ENCODE results near the gene CAMK2B.
"Not testable (repeated sequence)": the region's sequence is repeated elsewhere in the genome, so short reads cannot be mapped to it uniquely, and the experiment has no call there.

CAMK2B gene

GRCh38 chr7:44187636-44188416, 137.6 kb downstream of the CAMK2B start:
- DNase-seq, result no peak

DNA sequence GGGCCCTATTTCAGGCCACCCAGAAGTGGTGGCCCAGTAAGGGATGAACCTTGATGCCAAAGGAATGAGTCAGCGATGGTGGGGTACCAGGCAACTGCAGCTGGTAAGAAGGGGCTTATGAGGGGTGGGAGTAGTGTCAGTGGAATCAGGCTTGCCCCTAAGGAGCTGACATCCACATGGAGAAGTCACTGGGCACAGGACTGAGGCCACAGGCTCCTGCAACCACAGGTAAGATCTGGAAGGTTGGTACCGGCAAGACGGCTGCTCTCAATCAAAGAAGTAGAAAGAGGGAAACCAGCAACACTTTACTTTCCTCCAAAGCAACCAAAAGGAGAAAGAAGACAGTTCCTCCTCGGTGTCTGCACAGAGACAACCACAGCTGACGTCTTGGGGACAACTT, 138.7 kb downstream of the CAMK2B start:
- no peak for DNase-seq

DNA sequence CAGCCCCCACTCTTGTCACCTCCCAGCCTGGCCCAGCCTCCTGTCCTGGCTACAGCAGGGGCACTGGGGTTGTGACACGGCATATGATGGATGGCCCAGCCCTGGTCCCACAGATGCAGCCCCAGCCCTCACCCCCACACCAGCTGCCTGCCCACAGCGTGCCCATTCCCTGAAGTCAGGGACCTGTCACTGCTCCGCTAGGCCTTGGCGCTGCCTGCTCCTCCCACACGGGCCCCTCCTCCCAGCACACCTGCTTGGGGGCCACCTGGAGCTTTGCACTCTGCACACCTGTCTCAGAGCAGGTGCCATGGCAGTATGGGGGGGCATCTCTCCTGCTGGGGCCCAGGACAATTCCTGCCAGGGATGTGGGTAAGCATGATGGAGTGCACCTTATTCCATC, 139.7 kb downstream of the CAMK2B start:
- DNase-seq, result no peak

GRCh38 chr7:44184873-44185446, 140.4 kb downstream of the CAMK2B start:
- DNase-seq, result no peak

DNA sequence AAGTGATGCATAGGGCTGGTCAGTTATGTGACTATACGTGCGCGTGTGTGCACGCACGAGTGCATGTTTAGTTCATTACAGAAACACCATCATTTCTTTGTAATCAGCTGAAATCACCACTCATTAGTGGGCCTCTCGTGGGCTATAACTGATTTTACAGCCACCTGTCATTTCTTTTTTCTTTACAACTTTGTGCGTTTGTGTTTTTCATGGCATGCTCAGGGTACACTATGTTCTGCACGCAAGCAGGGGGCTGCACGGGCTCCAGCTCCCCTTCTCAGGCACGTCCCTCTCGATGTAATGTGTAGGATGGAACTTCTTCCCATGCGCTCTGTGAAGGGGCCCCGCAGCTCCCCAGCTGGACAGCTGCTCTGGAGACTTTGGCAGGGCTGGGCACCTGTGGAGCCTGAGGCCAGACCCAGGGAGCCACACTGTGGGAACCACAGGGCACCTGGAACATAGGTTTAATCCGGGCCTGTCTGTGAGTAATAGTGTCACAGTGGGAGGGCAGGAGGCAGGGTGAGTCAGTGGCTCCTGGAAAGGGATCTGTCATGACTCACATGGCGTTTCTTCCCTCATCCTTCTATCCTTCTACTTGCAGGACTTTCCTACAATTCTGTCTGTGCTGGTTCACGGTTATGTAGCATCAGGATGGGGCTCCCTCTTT, 141.1 kb downstream of the CAMK2B start:
- no peak for DNase-seq

- no peak for DNase-seq
These were observed 142.0 kb downstream of the CAMK2B start for GRCh38 chr7:44183386-44183785.

DNA sequence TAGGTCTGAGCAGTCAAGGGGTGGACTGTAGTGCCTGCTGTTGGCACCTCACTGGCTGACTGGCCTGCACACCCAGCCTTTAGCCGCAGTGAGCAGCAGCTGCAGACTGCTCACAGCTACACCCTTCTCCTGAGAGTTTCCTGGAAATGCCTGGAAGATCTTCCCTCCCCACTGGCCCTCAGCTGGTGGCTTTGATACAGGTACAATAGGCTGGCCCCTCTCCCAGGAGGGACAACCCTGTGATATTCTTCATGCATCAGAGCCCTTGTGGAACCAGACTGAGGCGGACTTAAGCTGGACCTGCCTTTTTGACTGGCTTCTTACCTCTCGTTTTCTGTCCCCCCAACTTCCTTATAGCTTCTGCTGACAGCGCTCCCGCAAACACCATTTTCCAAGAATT, 142.6 kb downstream of the CAMK2B start:
- no peak for DNase-seq

DNA sequence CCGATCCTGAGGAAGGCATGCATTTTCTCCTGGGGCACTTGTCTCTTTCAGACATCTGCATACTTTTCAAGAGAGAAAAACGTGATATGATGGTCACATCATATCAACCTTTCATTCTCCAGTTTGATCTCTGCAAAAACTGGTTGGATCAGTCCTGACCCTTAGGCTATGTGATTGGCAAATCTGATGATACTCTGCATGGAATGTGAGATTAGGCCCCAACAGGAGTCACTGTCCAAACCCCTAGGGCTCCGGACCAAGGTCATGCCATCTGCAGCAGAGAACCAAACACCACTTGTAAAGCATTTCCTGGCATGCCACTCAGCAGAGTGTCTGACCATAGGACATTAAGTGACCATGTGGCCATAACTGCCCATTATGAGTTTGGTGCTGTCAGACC, 144.8 kb downstream of the CAMK2B start:
- DNase-seq, result no peak

- no peak for DNase-seq
These were observed 147.7 kb downstream of the CAMK2B start for GRCh38 chr7:44177570-44178131.

GRCh38 chr7:44176486-44176885, 148.9 kb downstream of the CAMK2B start:
- DNase-seq, result no peak

DNA sequence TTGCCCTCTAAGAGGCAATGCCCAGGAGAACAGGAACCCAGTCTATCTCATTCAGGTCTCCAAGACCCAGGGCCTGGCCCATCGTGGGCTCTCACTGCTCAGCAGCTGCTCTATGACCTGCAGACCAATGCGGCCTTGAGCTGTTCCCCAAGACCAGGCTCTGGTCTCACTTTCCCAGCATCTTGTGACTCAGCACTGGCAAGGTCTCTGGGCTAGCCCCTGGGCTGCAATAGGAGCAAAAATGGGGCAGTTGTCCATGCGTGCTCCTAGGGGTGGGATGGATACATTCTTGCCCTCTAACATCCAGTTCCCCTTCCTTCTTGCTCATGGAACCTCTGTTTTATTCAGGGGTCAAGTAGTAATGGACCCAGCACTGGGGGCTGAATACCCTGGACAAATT, 149.7 kb downstream of the CAMK2B start:
- DNase-seq, result no peak

- not testable (repeated sequence) for DNase-seq
These were observed 150.8 kb downstream of the CAMK2B start for GRCh38 chr7:44174694-44174948.

DNA sequence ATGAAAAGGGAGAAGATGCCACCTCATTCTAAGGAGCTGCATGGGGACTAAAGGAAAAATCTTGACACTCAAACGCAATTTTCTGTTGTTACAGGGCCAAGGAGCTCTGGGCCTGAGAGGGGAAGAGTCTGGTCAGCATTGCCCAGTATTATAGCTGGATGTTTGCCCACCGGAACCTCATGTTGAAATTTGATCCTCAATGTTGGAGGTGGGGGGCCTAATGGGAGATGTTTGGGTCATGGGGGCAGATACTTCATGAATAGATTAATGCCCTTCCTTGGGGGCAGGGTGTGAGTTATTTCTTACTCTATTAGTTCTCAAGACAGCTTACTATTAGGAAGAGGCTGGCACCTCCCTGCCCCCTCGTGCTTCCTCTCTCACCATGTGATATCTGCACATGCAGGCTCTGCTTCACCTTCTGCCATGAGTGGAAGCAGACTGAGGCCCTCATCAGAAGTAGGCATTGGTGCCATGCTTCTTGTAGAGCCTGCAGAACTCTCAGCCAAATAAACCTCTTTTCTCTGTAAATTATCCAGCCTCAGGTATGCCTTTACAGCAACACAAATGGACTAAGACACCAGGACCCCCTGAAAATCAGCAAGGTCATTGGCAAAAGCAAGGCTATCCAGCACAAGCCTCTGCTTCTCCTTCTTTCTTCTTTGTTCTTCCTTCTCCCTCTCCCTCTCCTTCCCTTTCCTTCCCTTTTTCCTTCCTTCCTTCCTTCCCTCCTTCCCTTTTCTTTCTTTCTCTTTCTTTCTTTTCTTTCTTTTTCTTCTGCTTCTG, 151.3 kb downstream of the CAMK2B start:
- no peak for DNase-seq

- no peak for DNase-seq
These were observed 152.5 kb downstream of the CAMK2B start for GRCh38 chr7:44172803-44173424.

- no peak for DNase-seq
These were observed 153.0 kb downstream of the CAMK2B start for GRCh38 chr7:44172352-44172751.

- not testable (repeated sequence) for DNase-seq
These were observed 153.5 kb downstream of the CAMK2B start for GRCh38 chr7:44171901-44172300.

- DNase-seq, result peak; percentile 62
These were observed 157.5 kb downstream of the CAMK2B start for GRCh38 chr7:44167920-44168319.
